ENCODE measurements around the gene STIM1.

GRCh38 chr11:3816673-3817072 is 38.8 kb upstream of the STIM1 start:
- no peak for TF ChIP-seq POLR2A (IDR thresholded peaks at IDR 0.05; ENCODE audit: low read depth)
- TF ChIP-seq POLR2AphosphoS5 (IDR thresholded peaks at IDR 0.05) = no peak
- TF ChIP-seq CTCF (IDR thresholded peaks at IDR 0.05) = no peak

All from esophagus muscularis mucosa (tissue), 3 donors.